Measurements from ENCODE around the gene ZBTB21.
"Not testable (repeated sequence)": the region's sequence is repeated elsewhere in the genome, so short reads cannot be mapped to it uniquely, and the experiment has no call there.

ZBTB21 gene

DNA sequence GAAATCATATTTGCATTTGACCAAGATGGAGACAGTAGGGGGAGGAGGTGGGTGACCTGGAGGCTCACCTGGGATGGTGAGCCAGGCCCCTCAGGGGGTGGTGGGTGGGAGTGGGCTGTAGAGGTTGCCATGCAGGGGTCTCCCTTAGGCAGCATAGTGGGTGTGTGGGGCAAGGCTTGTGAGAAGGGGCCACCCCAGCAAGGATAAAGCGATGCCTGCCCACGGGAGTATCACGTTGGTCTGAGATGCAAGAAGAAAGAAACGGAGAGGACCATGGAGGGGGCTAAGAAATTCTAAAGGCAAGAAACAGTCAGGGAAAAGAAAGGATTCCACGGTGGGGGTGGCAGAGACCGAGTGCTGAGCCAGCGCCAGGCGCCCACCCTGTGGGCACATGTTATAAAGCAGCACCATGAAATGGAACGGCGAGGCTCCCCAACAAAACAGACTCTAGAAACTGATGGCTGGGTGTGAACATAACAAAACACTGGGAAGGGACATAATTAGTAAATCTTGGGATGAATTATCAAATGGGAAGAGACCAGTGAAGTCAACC, 44.6 kb downstream of the ZBTB21 start:
- no peak for DNase-seq

- DNase-seq = no peak
Measured at GRCh38 chr21:41965045-41965444, 45.1 kb downstream of the ZBTB21 start.

- DNase-seq = no peak
Measured at GRCh38 chr21:41964171-41964570, 46.0 kb downstream of the ZBTB21 start.

DNA sequence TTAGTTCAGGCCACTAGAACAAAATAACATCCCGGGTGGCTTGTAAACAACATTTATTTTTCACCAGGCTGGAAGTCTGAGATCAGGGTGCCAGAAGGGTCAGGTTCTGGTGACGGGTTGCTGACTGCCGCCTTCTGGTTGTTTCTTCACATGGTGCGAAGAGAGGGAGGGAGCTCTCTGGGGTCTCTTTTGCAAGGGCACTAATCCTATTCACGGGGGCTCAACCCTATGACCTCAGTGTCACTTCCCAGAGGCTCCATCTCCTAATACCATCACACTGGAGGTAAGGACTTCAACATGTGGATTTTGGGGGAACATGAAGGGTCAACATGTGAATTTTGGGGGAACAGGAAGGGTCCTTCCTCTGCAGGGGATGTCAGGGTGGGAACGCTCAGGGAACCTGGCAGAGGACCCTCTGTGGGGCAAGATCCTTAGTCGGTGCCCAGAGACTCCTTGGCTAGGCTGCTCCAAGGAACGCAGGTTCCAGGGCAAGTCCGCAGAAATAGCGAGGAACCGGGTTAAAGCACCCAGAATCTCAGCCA, 47.7 kb downstream of the ZBTB21 start:
- no peak for DNase-seq

- DNase-seq = no peak
Measured at GRCh38 chr21:41961753-41962152, 48.4 kb downstream of the ZBTB21 start.

DNA sequence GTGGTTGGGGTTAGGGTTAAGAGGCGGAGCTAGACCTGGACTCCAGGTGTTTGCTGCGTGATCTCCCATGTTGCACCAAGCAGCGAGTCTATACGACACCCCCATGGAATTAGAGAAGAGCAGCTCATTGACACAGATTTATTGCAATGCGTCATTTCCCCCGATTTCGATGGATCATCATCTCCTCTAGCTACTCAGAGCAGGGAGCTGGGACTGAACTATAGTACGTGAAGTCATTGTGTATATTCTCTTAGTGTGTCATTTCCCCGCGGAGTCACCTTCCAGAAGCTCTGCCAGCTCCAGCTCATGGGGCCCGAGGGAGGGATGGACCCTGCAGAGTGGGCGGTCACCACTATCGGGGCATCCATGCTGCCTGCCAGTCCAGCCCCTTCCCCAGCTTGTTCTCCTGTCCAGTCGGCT, 48.9 kb downstream of the ZBTB21 start:
- DNase-seq = no peak

- DNase-seq = no peak
Measured at GRCh38 chr21:41960386-41960785, 49.8 kb downstream of the ZBTB21 start.

- DNase-seq = not testable (repeated sequence)
Measured at GRCh38 chr21:41959697-41960096, 50.5 kb downstream of the ZBTB21 start.

- DNase-seq = no peak
Measured at GRCh38 chr21:41958886-41959563, 51.1 kb downstream of the ZBTB21 start.

DNA sequence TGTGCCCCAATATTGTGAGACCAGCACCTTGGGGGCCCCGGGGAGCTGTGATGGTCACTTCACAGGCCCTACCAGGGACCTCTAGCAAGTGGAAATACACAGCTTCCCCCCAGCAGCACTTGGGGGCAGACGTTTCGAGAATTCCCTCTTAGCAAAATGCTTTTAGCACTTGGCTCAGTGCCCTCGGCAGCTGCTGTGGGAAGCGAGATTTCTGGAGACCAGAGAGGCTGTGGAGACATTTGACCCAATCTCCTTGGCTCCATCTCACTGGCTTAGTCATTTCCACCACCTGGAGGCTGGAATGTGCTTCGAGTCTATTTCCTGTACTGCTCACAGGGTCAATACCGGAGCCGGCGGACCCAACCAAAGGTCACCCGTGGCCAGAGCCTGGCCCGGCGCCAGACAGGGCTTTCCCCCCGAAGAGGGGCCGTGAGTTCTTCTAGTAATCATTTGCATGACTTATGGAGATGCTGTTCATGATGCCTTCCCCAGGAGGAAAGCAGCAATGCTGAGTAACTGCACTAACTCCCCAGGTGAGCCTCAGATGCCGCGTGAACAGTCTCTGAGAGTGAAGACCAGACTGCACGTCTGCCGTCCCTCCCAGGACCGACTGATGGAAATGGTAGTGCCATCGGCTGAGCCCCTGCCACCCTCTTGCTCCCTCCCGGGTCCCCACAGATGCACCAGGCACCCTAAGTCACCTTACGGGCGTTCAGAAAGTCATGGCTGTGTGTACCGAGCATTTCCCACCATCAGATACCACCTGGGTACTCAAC, 52.0 kb downstream of the ZBTB21 start:
- DNase-seq = no peak

- no peak for DNase-seq
Measured at GRCh38 chr21:41956926-41957729, 53.0 kb downstream of the ZBTB21 start.

DNA sequence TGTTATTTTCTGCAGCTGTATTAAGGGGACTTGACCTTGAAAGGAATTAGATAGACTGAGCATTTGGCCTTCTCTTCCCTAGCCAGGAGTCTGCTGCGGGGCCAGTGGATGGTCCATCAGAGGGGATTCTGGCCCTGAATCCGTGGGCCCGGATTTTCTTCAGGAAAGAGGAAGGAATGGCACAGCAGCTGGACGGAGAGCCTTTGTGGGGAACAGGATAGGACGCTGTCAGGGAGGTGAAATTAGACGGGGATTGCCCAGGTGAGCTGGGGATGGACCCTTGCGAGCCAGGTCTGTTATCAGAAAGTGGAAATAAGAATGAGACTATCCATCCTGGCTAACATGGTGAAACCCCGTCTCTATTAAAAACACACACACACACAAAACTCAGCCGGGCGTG, 54.6 kb downstream of the ZBTB21 start:
- no peak for DNase-seq

- DNase-seq = no peak
Measured at GRCh38 chr21:41954654-41955499, 55.3 kb downstream of the ZBTB21 start.

GRCh38 chr21:41953831-41954653, 56.1 kb downstream of the ZBTB21 start, which contains the start of gene C2CD2:
TSS of gene C2CD2 (minus strand) at chr21:41954018. CDS start at chr21:41953648, 370 bp downstream.
- peak; percentile 39 for DNase-seq

- DNase-seq = no peak
Measured at GRCh38 chr21:41953249-41953830, 56.8 kb downstream of the ZBTB21 start.

GRCh38 chr21:41952568-41953248, 57.5 kb downstream of the ZBTB21 start:
- no peak for DNase-seq

GRCh38 chr21:41951876-41952567, 58.1 kb downstream of the ZBTB21 start:
- DNase-seq = no peak

DNA sequence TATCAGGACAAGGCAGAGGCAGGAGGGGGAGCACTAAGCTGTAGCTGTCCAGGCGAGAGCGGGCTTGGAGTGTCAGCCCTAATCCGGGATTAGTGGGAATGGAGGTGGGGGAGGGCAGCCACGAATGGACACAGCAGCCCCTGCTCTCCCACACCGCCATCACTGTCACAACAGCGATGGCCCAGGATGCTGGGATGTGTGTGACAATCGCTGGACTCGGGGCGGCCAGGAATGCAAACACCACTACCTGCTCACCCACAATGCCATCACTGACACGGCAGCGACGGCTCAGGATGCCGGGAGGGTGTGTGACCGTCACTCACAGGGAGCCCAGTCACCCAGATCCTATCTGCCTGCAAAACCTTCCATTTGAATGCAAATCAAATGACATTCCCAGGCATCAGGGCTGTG, 59.2 kb downstream of the ZBTB21 start:
- no peak for DNase-seq

GRCh38 chr21:41949631-41950030, 60.5 kb downstream of the ZBTB21 start:
- not testable (repeated sequence) for DNase-seq

Data from inflammatory macrophage treated with lipopolysaccharide for 4 hours (primary cell).